ENCODE data around the gene MED13L. TPM values are rescaled to one million over a fixed set of nuclear protein-coding genes. Genes with fewer than 3 reads are reported as not detected.

MED13L gene
- 25.0 TPM for polyA plus RNA-seq (2013, experiment 1 of 2)
- polyA plus RNA-seq (2013, experiment 2 of 2), result 25.0 TPM

GRCh38 chr12:116277467-116278278, at the start of gene MED13L:
TSS of gene MED13L (minus strand) at chr12:116277693. CDS start at chr12:116277131, 562 bp downstream.
- H3K56ac ChIP-seq (ENCODE audit: low read length), result peak within 1 kb of the TSS; percentile 91
- no peak within 1 kb of the TSS for H2AK5ac ChIP-seq (ENCODE audit: low read length)
- H3K79me1 ChIP-seq (ENCODE audit: low read length), result no peaks in the 10 kb centered on the region
- peak within 1 kb of the TSS; percentile 98 for H3K4ac ChIP-seq (ENCODE audit: low read depth, low read length)
- H3K36me3 ChIP-seq (ENCODE audit: control insufficient read depth, insufficient read depth, low read length), result no peaks in the 10 kb centered on the region
- H3K9ac ChIP-seq (ENCODE audit: low read length), result peak within 1 kb of the TSS; percentile 94
- WGBS (ENCODE audit: extremely low coverage, insufficient coverage, low lambda C conversion rate), result no CpG with 5 or more reads among the region's 111 CpGs
- H3K23ac ChIP-seq (ENCODE audit: low read length), result no peak within 1 kb of the TSS
- peak within 1 kb of the TSS; percentile 21 for H4K5ac ChIP-seq (ENCODE audit: low read length)
- H2BK15ac ChIP-seq (replicated peaks; ENCODE audit: low read depth), result peak within 1 kb of the TSS; percentile 99
- peak within 1 kb of the TSS; percentile 93 for H3K27ac ChIP-seq (ENCODE audit: low read depth, low read length)
- H2BK120ac ChIP-seq (ENCODE audit: low read depth, low read length), result peak within 1 kb of the TSS; percentile 99
- H4K8ac ChIP-seq (ENCODE audit: low read depth, low read length), result peak within 1 kb of the TSS; percentile 93
- peaks cover 8% of the 10 kb centered on the region for H3K4me1 ChIP-seq (ENCODE audit: control insufficient read depth, low read depth, low read length)
- peak within 1 kb of the TSS; percentile 96 for H3K4me3 ChIP-seq (ENCODE audit: low read length)
- peak within 1 kb of the TSS; percentile 63 for H3K4me2 ChIP-seq (ENCODE audit: low read length)
- peak within 1 kb of the TSS; percentile 54 for H2BK5ac ChIP-seq (ENCODE audit: low read length)
- H3K27me3 ChIP-seq (ENCODE audit: insufficient read depth, low read length, poor library complexity), result no peaks in the 10 kb centered on the region
- peak; percentile 94 for DNase-seq
- H3K79me2 ChIP-seq (ENCODE audit: control insufficient read depth, insufficient read depth, low read length), result peaks cover 27% of the 10 kb centered on the region
- peak within 1 kb of the TSS; percentile 100 for H3K18ac ChIP-seq (ENCODE audit: low read length)

GRCh38 chr12:116325336-116325664, 47.8 kb upstream of the MED13L start:
- H3K79me1 ChIP-seq (ENCODE audit: low read length), result no peaks in the 10 kb centered on the region
- H3K27me3 ChIP-seq (ENCODE audit: insufficient read depth, low read length, poor library complexity), result no peaks in the 10 kb centered on the region
- no peak overlapping the region for H3K27ac ChIP-seq (ENCODE audit: low read depth, low read length)
- H4K8ac ChIP-seq (ENCODE audit: low read depth, low read length), result no peak overlapping the region
- no peak overlapping the region for H2BK15ac ChIP-seq (replicated peaks; ENCODE audit: low read depth)
- no peak overlapping the region for H3K18ac ChIP-seq (ENCODE audit: low read length)
- H2BK120ac ChIP-seq (ENCODE audit: low read depth, low read length), result no peak overlapping the region
- no peak overlapping the region for H3K9ac ChIP-seq (ENCODE audit: low read length)
- H2BK5ac ChIP-seq (ENCODE audit: low read length), result no peak overlapping the region
- no peaks in the 10 kb centered on the region for H3K4me1 ChIP-seq (ENCODE audit: control insufficient read depth, low read depth, low read length)
- H3K56ac ChIP-seq (ENCODE audit: low read length), result no peak overlapping the region
- H3K23ac ChIP-seq (ENCODE audit: low read length), result no peak overlapping the region
- H2AK5ac ChIP-seq (ENCODE audit: low read length), result no peak overlapping the region
- H4K5ac ChIP-seq (ENCODE audit: low read length), result no peak overlapping the region
- no peak overlapping the region for H3K4ac ChIP-seq (ENCODE audit: low read depth, low read length)
- no peak for DNase-seq
- no peak overlapping the region for H3K4me3 ChIP-seq (ENCODE audit: low read length)
- no peaks in the 10 kb centered on the region for H3K36me3 ChIP-seq (ENCODE audit: control insufficient read depth, insufficient read depth, low read length)
- WGBS (ENCODE audit: extremely low coverage, insufficient coverage, low lambda C conversion rate), result no CpG with 5 or more reads among the region's 1 CpG
- no peak overlapping the region for H3K4me2 ChIP-seq (ENCODE audit: low read length)
- no peaks in the 10 kb centered on the region for H3K79me2 ChIP-seq (ENCODE audit: control insufficient read depth, insufficient read depth, low read length)

DNA sequence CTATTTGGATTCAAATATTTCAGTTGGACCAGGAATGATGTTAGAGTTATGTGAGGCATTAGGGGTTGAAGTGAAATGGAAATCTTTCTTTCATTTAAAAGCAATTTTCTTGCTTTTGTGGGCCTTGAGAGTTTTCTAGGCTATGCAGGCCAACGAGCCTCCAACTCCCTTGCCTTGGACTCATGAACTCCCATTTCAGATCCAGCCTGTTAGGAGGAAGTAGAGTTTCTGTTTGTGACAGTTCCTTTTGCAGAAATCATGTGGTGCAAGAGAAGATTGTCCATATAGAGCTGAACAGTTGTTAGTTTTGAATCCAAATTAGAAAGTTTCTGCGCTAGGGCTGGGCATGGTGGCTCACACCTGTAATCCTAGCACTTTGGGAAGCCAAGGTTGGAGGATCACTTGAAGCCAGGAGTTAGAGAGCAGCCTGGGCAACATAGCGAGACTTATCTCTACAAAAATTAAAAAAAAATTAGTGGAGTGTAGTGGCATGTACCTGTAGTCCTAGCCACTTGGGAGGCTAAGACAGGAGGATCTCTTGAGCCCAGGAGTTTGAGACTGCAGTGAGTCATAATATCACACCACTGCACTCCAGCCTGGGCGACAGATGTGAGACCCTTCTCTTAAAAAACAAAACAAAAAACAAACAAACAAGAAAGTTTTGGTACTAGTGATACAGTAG, 47.3 kb upstream of the MED13L start:
- WGBS (ENCODE audit: extremely low coverage, insufficient coverage, low lambda C conversion rate), result no CpG with 5 or more reads among the region's 4 CpGs

DNA sequence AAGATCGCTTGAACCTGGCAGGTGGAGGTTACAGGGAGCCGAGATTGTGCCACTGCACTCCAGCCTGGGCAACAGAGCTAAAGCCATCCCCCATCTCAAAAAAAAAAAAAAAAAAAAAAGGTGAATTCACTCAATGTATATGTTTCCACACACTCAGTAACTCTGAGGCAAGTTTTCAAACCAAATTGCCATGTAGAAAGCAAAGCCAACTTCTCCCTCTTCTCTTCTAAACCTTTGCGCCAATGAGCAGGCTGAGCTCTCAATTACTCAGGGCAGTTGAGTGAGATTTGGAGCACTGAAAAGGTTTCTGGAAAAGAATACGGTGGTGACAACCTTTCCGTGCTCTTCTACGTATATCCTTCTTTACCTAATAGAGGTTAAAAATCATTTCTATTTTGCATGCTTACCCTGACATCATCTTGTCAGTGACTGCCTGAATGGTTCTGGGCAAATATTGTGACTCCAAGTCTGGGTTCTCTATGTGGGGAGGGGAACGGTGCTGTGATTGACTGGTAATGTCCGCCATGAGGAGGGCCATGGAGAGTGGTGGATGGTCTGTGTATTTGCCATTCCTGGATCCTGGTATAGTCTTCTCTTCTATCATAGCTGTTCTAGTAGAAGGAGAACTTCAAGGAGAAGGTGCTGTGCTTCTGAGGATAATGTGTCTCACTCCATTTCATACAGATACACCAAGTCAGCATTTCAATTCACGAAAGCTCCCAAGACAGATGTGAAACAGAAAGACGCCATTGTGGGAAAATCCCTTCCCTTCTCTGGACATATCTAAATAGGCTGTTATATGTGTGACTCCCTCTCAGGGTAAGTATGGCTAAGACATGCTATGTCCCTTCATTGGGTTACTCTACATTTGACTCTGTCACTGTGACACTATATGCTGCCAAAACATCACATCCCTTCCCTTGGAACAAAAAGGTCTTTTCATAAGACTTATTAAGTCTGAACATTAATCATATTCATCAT, 46.2 kb upstream of the MED13L start:
- no peak overlapping the region for H3K18ac ChIP-seq (ENCODE audit: low read length)
- no peak overlapping the region for H3K9ac ChIP-seq (ENCODE audit: low read length)
- no peak overlapping the region for H2AK5ac ChIP-seq (ENCODE audit: low read length)
- WGBS (ENCODE audit: extremely low coverage, insufficient coverage, low lambda C conversion rate), result no CpG with 5 or more reads among the region's 10 CpGs
- no peaks in the 10 kb centered on the region for H3K79me2 ChIP-seq (ENCODE audit: control insufficient read depth, insufficient read depth, low read length)
- no peak for DNase-seq
- H3K79me1 ChIP-seq (ENCODE audit: low read length), result no peaks in the 10 kb centered on the region
- no peak overlapping the region for H3K23ac ChIP-seq (ENCODE audit: low read length)
- H2BK15ac ChIP-seq (replicated peaks; ENCODE audit: low read depth), result no peak overlapping the region
- no peak overlapping the region for H2BK5ac ChIP-seq (ENCODE audit: low read length)
- H3K4me2 ChIP-seq (ENCODE audit: low read length), result no peak overlapping the region
- no peak overlapping the region for H4K5ac ChIP-seq (ENCODE audit: low read length)
- H3K4me1 ChIP-seq (ENCODE audit: control insufficient read depth, low read depth, low read length), result no peaks in the 10 kb centered on the region
- H3K4ac ChIP-seq (ENCODE audit: low read depth, low read length), result no peak overlapping the region
- no peak overlapping the region for H3K4me3 ChIP-seq (ENCODE audit: low read length)
- no peak overlapping the region for H4K8ac ChIP-seq (ENCODE audit: low read depth, low read length)
- no peaks in the 10 kb centered on the region for H3K27me3 ChIP-seq (ENCODE audit: insufficient read depth, low read length, poor library complexity)
- no peak overlapping the region for H3K27ac ChIP-seq (ENCODE audit: low read depth, low read length)
- no peak overlapping the region for H2BK120ac ChIP-seq (ENCODE audit: low read depth, low read length)
- H3K36me3 ChIP-seq (ENCODE audit: control insufficient read depth, insufficient read depth, low read length), result no peaks in the 10 kb centered on the region
- no peak overlapping the region for H3K56ac ChIP-seq (ENCODE audit: low read length)

More for the DNA sequence above, 47.3 kb upstream of the MED13L start:
- DNase-seq, result no peak
- H3K27me3 ChIP-seq (ENCODE audit: insufficient read depth, low read length, poor library complexity), result no peaks in the 10 kb centered on the region
- no peaks in the 10 kb centered on the region for H3K36me3 ChIP-seq (ENCODE audit: control insufficient read depth, insufficient read depth, low read length)
- no peaks in the 10 kb centered on the region for H3K79me2 ChIP-seq (ENCODE audit: control insufficient read depth, insufficient read depth, low read length)
- H4K5ac ChIP-seq (ENCODE audit: low read length), result no peak overlapping the region
- no peak overlapping the region for H4K8ac ChIP-seq (ENCODE audit: low read depth, low read length)
- no peak overlapping the region for H3K23ac ChIP-seq (ENCODE audit: low read length)
- H2BK15ac ChIP-seq (replicated peaks; ENCODE audit: low read depth), result no peak overlapping the region
- no peak overlapping the region for H3K9ac ChIP-seq (ENCODE audit: low read length)
- H3K56ac ChIP-seq (ENCODE audit: low read length), result no peak overlapping the region
- no peaks in the 10 kb centered on the region for H3K79me1 ChIP-seq (ENCODE audit: low read length)
- no peak overlapping the region for H2BK5ac ChIP-seq (ENCODE audit: low read length)
- no peak overlapping the region for H2BK120ac ChIP-seq (ENCODE audit: low read depth, low read length)
- H3K4me3 ChIP-seq (ENCODE audit: low read length), result no peak overlapping the region
- H3K27ac ChIP-seq (ENCODE audit: low read depth, low read length), result no peak overlapping the region
- H2AK5ac ChIP-seq (ENCODE audit: low read length), result no peak overlapping the region
- no peak overlapping the region for H3K4ac ChIP-seq (ENCODE audit: low read depth, low read length)
- H3K4me1 ChIP-seq (ENCODE audit: control insufficient read depth, low read depth, low read length), result no peaks in the 10 kb centered on the region
- no peak overlapping the region for H3K18ac ChIP-seq (ENCODE audit: low read length)
- H3K4me2 ChIP-seq (ENCODE audit: low read length), result no peak overlapping the region

DNA sequence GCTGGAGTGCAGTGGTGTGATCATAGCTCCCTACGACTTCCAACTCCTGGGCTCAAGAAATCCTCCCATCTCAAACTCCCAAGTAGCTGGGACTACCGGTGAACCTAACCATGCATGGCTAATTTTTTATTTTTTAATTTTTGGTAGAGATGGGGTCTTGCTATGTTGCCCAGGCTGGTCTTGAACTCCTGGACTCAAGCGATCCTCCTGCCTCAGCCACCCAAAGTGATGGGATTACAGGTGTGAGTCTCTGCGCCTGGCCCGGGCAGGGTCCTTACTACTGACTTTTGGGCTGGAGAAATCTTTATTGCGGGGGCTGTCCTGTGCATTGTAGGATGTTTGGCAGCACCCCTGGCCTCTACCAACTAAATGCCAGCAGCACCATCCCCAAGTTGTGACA, 44.4 kb upstream of the MED13L start:
- Histone ChIP-seq H3K79me1 (ENCODE audit: low read length) (no peaks in the 10 kb centered on the region), H3K27me3 (ENCODE audit: insufficient read depth, low read length, poor library complexity) (no peaks in the 10 kb centered on the region), H3K9ac (ENCODE audit: low read length) (no peak overlapping the region), H2AK5ac (ENCODE audit: low read length) (no peak overlapping the region), H4K5ac (ENCODE audit: low read length) (no peak overlapping the region), H3K23ac (ENCODE audit: low read length) (no peak overlapping the region), H3K4me1 (ENCODE audit: control insufficient read depth, low read depth, low read length) (no peaks in the 10 kb centered on the region), H3K56ac (ENCODE audit: low read length) (no peak overlapping the region), H3K27ac (ENCODE audit: low read depth, low read length) (no peak overlapping the region), H3K18ac (ENCODE audit: low read length) (no peak overlapping the region), H2BK15ac (replicated peaks; ENCODE audit: low read depth) (no peak overlapping the region), H4K8ac (ENCODE audit: low read depth, low read length) (no peak overlapping the region), H3K36me3 (ENCODE audit: control insufficient read depth, insufficient read depth, low read length) (no peaks in the 10 kb centered on the region), H3K4ac (ENCODE audit: low read depth, low read length) (no peak overlapping the region), H3K4me2 (ENCODE audit: low read length) (no peak overlapping the region), H2BK5ac (ENCODE audit: low read length) (no peak overlapping the region), H3K4me3 (ENCODE audit: low read length) (no peak overlapping the region), H2BK120ac (ENCODE audit: low read depth, low read length) (no peak overlapping the region), H3K79me2 (ENCODE audit: control insufficient read depth, insufficient read depth, low read length) (no peaks in the 10 kb centered on the region)
- no peak for DNase-seq
- WGBS (ENCODE audit: extremely low coverage, insufficient coverage, low lambda C conversion rate), result no CpG with 5 or more reads among the region's 6 CpGs
